ENCODE measurements around the gene CDH13.

DNA sequence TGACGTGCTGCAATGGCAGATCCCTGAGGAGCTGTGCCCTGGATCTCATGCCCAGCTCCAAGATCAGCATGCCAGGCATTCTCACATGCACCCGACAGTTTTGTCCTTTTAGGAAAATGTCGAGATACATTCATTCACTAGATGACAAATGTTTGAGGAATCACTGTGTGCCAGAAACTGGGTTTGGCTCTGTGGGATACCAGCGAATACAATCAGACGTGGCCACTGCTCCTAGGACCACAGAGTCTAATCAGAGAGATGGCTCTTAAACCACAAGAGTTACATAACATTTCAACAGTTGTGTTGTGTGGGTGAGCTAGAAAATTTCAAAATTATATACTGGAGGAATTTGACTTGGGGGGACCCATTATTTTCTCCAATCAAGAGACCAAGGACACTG is 579.7 kb downstream of the CDH13 start:
- TF ChIP-seq, protein P1, sequence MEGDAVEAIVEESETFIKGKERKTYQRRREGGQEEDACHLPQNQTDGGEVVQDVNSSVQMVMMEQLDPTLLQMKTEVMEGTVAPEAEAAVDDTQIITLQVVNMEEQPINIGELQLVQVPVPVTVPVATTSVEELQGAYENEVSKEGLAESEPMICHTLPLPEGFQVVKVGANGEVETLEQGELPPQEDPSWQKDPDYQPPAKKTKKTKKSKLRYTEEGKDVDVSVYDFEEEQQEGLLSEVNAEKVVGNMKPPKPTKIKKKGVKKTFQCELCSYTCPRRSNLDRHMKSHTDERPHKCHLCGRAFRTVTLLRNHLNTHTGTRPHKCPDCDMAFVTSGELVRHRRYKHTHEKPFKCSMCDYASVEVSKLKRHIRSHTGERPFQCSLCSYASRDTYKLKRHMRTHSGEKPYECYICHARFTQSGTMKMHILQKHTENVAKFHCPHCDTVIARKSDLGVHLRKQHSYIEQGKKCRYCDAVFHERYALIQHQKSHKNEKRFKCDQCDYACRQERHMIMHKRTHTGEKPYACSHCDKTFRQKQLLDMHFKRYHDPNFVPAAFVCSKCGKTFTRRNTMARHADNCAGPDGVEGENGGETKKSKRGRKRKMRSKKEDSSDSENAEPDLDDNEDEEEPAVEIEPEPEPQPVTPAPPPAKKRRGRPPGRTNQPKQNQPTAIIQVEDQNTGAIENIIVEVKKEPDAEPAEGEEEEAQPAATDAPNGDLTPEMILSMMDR (IDR thresholded peaks at IDR 0.05 in 4 of 5, conservative IDR thresholded peaks at IDR 0.05 in 1 of 5) = no peak
- no peak for TF ChIP-seq POLR2A (IDR thresholded peaks at IDR 0.05)
